ENCODE results near the gene MAPK10.

DNA sequence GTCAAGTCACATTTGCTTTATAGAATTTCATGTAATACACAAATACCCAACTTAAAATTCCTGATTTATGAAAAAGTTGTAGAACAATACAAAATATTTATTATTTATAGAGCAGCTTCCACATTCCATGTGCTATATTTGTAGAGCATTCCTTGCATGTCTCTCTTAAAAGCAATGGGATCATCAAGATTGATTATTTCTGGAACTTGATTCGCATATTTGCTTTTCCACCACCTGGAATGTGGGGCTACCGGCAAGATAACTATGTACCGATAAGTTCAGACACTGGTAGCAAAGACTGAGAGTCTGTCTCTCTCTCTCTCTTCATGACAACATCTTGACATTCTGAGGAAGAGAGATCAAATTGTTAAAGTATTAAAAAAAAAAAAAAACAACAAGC lies 59.3 kb downstream of the MAPK10 start:
- TF ChIP-seq, protein P1, sequence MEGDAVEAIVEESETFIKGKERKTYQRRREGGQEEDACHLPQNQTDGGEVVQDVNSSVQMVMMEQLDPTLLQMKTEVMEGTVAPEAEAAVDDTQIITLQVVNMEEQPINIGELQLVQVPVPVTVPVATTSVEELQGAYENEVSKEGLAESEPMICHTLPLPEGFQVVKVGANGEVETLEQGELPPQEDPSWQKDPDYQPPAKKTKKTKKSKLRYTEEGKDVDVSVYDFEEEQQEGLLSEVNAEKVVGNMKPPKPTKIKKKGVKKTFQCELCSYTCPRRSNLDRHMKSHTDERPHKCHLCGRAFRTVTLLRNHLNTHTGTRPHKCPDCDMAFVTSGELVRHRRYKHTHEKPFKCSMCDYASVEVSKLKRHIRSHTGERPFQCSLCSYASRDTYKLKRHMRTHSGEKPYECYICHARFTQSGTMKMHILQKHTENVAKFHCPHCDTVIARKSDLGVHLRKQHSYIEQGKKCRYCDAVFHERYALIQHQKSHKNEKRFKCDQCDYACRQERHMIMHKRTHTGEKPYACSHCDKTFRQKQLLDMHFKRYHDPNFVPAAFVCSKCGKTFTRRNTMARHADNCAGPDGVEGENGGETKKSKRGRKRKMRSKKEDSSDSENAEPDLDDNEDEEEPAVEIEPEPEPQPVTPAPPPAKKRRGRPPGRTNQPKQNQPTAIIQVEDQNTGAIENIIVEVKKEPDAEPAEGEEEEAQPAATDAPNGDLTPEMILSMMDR (IDR thresholded peaks at IDR 0.05) = no peak
- TF ChIP-seq, protein P2, sequence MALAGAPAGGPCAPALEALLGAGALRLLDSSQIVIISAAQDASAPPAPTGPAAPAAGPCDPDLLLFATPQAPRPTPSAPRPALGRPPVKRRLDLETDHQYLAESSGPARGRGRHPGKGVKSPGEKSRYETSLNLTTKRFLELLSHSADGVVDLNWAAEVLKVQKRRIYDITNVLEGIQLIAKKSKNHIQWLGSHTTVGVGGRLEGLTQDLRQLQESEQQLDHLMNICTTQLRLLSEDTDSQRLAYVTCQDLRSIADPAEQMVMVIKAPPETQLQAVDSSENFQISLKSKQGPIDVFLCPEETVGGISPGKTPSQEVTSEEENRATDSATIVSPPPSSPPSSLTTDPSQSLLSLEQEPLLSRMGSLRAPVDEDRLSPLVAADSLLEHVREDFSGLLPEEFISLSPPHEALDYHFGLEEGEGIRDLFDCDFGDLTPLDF (CRISPR knock-in tag; IDR thresholded peaks at IDR 0.05) = no peak
- no peak for TF ChIP-seq TP53 (CRISPR knock-in tag; IDR thresholded peaks at IDR 0.05)
- TF ChIP-seq, protein P3, sequence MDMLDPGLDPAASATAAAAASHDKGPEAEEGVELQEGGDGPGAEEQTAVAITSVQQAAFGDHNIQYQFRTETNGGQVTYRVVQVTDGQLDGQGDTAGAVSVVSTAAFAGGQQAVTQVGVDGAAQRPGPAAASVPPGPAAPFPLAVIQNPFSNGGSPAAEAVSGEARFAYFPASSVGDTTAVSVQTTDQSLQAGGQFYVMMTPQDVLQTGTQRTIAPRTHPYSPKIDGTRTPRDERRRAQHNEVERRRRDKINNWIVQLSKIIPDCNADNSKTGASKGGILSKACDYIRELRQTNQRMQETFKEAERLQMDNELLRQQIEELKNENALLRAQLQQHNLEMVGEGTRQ (CRISPR knock-in tag; IDR thresholded peaks at IDR 0.05) = no peak
- TF ChIP-seq JUN (CRISPR knock-in tag; IDR thresholded peaks at IDR 0.05) = no peak
- no peak for TF ChIP-seq FOXJ3 (CRISPR knock-in tag; IDR thresholded peaks at IDR 0.05; ENCODE audit: borderline replicate concordance)
- TF ChIP-seq NFYB (CRISPR knock-in tag; conservative IDR thresholded peaks at IDR 0.05; ENCODE audit: low read depth) = no peak
- no peak for TF ChIP-seq GABPB1 (CRISPR knock-in tag; IDR thresholded peaks at IDR 0.05)
- no peak for TF ChIP-seq CREB1 (CRISPR knock-in tag; IDR thresholded peaks at IDR 0.05)
- TF ChIP-seq, protein P4, sequence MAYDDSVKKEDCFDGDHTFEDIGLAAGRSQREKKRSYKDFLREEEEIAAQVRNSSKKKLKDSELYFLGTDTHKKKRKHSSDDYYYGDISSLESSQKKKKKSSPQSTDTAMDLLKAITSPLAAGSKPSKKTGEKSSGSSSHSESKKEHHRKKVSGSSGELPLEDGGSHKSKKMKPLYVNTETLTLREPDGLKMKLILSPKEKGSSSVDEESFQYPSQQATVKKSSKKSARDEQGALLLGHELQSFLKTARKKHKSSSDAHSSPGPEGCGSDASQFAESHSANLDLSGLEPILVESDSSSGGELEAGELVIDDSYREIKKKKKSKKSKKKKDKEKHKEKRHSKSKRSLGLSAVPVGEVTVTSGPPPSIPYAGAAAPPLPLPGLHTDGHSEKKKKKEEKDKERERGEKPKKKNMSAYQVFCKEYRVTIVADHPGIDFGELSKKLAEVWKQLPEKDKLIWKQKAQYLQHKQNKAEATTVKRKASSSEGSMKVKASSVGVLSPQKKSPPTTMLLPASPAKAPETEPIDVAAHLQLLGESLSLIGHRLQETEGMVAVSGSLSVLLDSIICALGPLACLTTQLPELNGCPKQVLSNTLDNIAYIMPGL (CRISPR knock-in tag; IDR thresholded peaks at IDR 0.05) = no peak
- no peak for TF ChIP-seq FOXP1 (CRISPR knock-in tag; IDR thresholded peaks at IDR 0.05; ENCODE audit: borderline replicate concordance)
- no peak for TF ChIP-seq ZBTB43 (CRISPR knock-in tag; IDR thresholded peaks at IDR 0.05)
- TF ChIP-seq, protein P5, sequence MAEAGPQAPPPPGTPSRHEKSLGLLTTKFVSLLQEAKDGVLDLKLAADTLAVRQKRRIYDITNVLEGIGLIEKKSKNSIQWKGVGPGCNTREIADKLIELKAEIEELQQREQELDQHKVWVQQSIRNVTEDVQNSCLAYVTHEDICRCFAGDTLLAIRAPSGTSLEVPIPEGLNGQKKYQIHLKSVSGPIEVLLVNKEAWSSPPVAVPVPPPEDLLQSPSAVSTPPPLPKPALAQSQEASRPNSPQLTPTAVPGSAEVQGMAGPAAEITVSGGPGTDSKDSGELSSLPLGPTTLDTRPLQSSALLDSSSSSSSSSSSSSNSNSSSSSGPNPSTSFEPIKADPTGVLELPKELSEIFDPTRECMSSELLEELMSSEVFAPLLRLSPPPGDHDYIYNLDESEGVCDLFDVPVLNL (CRISPR knock-in tag; IDR thresholded peaks at IDR 0.05; ENCODE audit: borderline replicate concordance, low read depth) = no peak

Measured in WTC11 (cell line).